HTERT RPE-1 (cell line): Measurements from ENCODE around the gene ANKRD49.

ENCODE experiments used
- in situ Hi-C: fragments of 300-500 bp; cut with MboI; formaldehyde crosslinking; loops from 4 replicates; pipeline ENCODE4 v1.14.3; 2020; ENCODE audit warnings: low sequenced_read_pairs

Gene ANKRD49

DNA sequence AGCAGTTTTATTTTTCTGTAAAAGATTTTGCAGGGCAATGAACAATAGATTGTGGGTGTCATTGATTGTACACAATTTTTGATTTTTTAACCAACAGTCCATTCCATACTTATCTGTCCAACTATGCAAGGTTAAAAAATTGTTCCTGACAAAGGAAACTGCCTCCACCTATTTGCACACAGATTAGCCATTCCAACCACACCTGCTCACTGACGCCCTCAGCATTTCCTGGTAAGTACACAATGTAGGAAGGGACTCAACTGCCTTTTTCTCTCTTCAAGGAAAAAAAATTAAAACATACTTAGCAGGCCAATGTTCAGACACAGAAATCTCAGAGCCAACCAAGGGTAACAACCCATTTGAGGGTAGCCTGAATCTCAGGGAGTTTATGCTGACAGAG is 45.6 kb downstream of the ANKRD49 start:
- in situ Hi-C loops, result no loop called here

DNA sequence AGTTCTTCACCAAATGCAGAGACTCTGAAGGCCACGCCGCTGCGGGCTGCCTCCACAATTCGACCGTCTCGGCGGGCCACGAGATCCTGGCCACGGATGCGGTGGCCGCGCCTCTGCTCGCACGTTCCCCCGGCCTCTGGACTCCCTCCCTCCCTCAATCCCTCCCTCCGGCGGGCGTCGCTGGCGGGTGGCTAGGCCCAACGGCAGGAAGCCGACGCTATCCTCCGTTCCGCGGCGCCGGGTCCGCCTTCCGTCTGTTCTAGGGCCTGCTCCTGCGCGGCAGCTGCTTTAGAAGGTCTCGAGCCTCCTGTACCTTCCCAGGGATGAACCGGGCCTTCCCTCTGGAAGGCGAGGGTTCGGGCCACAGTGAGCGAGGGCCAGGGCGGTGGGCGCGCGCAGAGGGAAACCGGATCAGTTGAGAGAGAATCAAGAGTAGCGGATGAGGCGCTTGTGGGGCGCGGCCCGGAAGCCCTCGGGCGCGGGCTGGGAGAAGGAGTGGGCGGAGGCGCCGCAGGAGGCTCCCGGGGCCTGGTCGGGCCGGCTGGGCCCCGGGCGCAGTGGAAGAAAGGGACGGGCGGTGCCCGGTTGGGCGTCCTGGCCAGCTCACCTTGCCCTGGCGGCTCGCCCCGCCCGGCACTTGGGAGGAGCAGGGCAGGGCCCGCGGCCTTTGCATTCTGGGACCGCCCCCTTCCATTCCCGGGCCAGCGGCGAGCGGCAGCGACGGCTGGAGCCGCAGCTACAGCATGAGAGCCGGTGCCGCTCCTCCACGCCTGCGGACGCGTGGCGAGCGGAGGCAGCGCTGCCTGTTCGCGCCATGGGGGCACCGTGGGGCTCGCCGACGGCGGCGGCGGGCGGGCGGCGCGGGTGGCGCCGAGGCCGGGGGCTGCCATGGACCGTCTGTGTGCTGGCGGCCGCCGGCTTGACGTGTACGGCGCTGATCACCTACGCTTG is 50.2 kb downstream of the ANKRD49 start, which contains the start of gene FUT4:
TSS of gene FUT4 (plus strand) at position 227 of the 951 bp plus-strand sequence. CDS start at position 440, 213 bp downstream.
- in situ Hi-C loops, result no loop called here

DNA sequence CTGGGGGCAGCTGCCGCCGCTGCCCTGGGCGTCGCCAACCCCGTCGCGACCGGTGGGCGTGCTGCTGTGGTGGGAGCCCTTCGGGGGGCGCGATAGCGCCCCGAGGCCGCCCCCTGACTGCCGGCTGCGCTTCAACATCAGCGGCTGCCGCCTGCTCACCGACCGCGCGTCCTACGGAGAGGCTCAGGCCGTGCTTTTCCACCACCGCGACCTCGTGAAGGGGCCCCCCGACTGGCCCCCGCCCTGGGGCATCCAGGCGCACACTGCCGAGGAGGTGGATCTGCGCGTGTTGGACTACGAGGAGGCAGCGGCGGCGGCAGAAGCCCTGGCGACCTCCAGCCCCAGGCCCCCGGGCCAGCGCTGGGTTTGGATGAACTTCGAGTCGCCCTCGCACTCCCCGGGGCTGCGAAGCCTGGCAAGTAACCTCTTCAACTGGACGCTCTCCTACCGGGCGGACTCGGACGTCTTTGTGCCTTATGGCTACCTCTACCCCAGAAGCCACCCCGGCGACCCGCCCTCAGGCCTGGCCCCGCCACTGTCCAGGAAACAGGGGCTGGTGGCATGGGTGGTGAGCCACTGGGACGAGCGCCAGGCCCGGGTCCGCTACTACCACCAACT is 51.0 kb downstream of the ANKRD49 start:
- in situ Hi-C loops, result no loop called here

DNA sequence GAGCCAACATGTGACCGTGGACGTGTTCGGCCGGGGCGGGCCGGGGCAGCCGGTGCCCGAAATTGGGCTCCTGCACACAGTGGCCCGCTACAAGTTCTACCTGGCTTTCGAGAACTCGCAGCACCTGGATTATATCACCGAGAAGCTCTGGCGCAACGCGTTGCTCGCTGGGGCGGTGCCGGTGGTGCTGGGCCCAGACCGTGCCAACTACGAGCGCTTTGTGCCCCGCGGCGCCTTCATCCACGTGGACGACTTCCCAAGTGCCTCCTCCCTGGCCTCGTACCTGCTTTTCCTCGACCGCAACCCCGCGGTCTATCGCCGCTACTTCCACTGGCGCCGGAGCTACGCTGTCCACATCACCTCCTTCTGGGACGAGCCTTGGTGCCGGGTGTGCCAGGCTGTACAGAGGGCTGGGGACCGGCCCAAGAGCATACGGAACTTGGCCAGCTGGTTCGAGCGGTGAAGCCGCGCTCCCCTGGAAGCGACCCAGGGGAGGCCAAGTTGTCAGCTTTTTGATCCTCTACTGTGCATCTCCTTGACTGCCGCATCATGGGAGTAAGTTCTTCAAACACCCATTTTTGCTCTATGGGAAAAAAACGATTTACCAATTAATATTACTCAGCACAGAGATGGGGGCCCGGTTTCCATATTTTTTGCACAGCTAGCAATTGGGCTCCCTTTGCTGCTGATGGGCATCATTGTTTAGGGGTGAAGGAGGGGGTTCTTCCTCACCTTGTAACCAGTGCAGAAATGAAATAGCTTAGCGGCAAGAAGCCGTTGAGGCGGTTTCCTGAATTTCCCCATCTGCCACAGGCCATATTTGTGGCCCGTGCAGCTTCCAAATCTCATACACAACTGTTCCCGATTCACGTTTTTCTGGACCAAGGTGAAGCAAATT is 51.7 kb downstream of the ANKRD49 start:
- in situ Hi-C loops, result no loop called here

DNA sequence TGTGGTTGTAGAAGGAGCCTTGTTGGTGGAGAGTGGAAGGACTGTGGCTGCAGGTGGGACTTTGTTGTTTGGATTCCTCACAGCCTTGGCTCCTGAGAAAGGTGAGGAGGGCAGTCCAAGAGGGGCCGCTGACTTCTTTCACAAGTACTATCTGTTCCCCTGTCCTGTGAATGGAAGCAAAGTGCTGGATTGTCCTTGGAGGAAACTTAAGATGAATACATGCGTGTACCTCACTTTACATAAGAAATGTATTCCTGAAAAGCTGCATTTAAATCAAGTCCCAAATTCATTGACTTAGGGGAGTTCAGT is 52.3 kb downstream of the ANKRD49 start:
- in situ Hi-C loops, result no loop called here

DNA sequence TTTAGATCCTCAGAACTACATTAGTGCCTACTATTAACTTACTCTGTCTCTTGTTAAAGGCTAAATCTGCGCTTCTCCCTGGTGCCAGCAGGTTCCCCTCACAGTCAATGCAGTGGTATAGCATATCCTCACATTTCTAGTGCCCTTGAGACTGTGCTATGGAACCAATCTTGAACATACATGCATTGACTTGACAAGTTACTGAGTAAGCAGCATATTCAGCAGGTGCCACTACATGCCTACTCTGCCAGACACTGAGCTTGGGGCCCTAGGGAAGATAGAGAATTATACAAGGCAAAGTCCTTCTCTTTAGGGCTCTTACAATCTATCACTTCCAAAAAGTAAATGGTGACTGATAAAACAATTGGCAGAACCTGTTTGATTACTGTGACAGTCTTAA is 53.1 kb downstream of the ANKRD49 start:
- in situ Hi-C loops, result no loop called here

DNA sequence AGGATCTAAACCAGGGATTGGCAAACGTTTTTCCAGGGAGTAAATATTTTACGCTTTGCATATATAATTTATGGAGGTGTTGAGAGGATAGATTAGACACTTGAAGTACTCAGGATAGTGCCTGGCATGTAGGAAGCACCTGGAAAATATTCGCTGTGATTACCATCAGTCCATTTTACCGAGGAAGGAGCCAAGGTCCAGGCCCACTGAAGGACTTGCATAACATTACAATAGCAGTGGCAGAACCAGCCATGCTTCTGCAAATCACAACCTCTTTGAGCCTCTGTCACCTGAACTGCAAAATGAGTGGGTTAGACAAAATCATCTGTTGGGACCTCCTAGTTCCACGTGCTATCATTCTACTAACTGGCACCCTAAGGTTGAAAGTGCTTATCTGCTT is 55.4 kb downstream of the ANKRD49 start:
- in situ Hi-C loops, result no loop called here
